Measurements from ENCODE around the gene OCIAD2. TPM values are rescaled to one million over a fixed set of nuclear protein-coding genes. Genes with fewer than 3 reads are reported as not detected.
"Not testable (repeated sequence)": the region's sequence is repeated elsewhere in the genome, so short reads cannot be mapped to it uniquely, and the experiment has no call there.

The OCIAD2 gene
- total RNA-seq, 1 experiment from 2014 or later = 255 TPM

DNA sequence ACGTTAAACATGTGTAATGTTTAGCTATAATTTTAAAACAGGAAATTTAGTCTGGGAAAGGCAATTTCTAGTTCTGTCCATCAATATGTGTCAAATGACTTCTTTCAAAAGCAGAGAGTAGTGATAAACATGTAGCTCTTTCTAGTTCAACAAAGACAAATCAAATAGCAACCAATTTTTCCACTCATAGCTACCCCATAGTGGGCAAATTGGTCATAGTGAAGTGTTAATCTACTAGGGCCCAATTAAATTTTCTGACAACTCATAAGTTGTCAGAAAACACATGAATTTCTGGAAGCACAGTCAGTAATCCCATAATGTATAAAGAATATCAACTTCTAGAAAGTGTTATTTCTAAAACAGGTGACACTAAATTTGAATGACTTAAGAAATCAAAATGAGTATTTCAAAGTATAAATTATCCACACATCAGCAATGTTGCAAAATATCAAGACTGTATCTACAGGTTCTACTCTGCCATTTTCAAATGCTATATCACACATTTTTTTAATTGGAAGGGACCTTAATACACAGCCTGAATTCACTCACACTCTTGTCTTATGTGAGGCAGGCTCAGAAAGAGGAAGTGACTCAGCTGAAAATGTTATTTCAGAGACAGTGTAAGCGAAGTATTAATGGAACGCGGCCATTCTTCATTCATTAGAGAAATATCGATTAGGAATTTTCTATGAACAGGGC lies 7.7 kb downstream of the OCIAD2 start:
- BruUV-seq (replicated peaks) = no TSS peak
- DNase-seq = no peak
- Histone ChIP-seq H3K4me2 (ENCODE audit: low read length) (no peak overlapping the region), H3K27me3 (ENCODE audit: low read length) (no peaks in the 10 kb centered on the region), H3K9me3 (ENCODE audit: low read length) (no peaks in the 10 kb centered on the region), H3K4me1 (ENCODE audit: insufficient read depth, low read length) (0 out of 2 replicates have a peak, but pooled peaks cover 8% of the 10 kb centered on the region), H3K79me2 (ENCODE audit: low read length) (no peaks in the 10 kb centered on the region), H3F3A (ENCODE audit: low read length, unreplicated experiment) (no peaks in the 10 kb centered on the region), H2AFZ (ENCODE audit: low read length) (no peak overlapping the region), H3K36me3 (ENCODE audit: low read depth, low read length) (peaks cover 23% of the 10 kb centered on the region; the same call in 1 of the 2 replicates), H3K27ac (ENCODE audit: low read length) (no peak overlapping the region), H3K9me2 (replicated peaks; ENCODE audit: low read length) (no peaks in the 10 kb centered on the region), H3K4me3 (ENCODE audit: low read length) (no peak overlapping the region), H4K20me1 (ENCODE audit: low read length) (no peaks in the 10 kb centered on the region), H3K9ac (ENCODE audit: low read length) (no peak overlapping the region)
- intact Hi-C loops (cut with micrococcal nuclease) = no loop called here
- CTCF ChIA-PET = no interaction called here
- POLR2A ChIA-PET (ENCODE audit: unreplicated experiment) = no interaction called here
- ATAC-seq = no peak
- no peak for TF ChIP-seq EZH2phosphoT487 (IDR thresholded peaks at IDR 0.05; ENCODE audit: borderline replicate concordance, low read length)
- TF ChIP-seq EZH2 (IDR thresholded peaks at IDR 0.05; ENCODE audit: low read length, unreplicated experiment) = no peak

DNA sequence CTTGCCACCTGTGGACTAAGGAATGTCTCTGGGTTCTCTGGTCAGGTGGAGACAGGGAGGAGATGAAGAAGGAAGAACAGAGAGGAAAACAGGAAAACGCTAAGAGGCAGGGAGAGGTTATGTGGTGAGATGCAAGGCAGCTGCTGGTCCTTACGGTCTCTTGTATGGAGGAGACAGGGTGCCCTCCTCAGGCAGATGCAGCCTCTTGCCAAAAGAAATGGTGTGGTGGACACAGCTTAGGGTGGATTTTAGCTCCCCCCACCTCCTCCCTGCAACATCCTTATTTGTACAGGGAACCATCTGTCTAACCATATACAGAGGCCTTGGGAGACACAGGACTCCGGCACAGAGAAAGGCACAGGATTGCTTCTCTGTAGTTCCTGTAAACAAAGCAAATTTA lies 9.7 kb downstream of the OCIAD2 start:
- ChIA-PET POLR2A (ENCODE audit: unreplicated experiment) (no interaction called here), CTCF (no interaction called here)
- 0 out of 2 replicates have a peak, but pooled peaks cover 8% of the 10 kb centered on the region for H3K4me1 ChIP-seq (ENCODE audit: insufficient read depth, low read length)
- H3K9me2 ChIP-seq (replicated peaks; ENCODE audit: low read length) = no peaks in the 10 kb centered on the region
- peaks cover 27% of the 10 kb centered on the region for H3K36me3 ChIP-seq (ENCODE audit: low read depth, low read length)
- H3K4me3 ChIP-seq (ENCODE audit: low read length) = no peak overlapping the region
- no peak overlapping the region for H3K9ac ChIP-seq (ENCODE audit: low read length)
- H3F3A ChIP-seq (ENCODE audit: low read length, unreplicated experiment) = no peaks in the 10 kb centered on the region
- H2AFZ ChIP-seq (ENCODE audit: low read length) = no peak overlapping the region
- no peaks in the 10 kb centered on the region for H3K79me2 ChIP-seq (ENCODE audit: low read length)
- no peaks in the 10 kb centered on the region for H3K9me3 ChIP-seq (ENCODE audit: low read length)
- H3K27ac ChIP-seq (ENCODE audit: low read length) = no peak overlapping the region
- DNase-seq (no peak), ATAC-seq (no peak)
- no peak overlapping the region for H3K4me2 ChIP-seq (ENCODE audit: low read length)
- H3K27me3 ChIP-seq (ENCODE audit: low read length) = no peaks in the 10 kb centered on the region
- TF ChIP-seq, protein P1, sequence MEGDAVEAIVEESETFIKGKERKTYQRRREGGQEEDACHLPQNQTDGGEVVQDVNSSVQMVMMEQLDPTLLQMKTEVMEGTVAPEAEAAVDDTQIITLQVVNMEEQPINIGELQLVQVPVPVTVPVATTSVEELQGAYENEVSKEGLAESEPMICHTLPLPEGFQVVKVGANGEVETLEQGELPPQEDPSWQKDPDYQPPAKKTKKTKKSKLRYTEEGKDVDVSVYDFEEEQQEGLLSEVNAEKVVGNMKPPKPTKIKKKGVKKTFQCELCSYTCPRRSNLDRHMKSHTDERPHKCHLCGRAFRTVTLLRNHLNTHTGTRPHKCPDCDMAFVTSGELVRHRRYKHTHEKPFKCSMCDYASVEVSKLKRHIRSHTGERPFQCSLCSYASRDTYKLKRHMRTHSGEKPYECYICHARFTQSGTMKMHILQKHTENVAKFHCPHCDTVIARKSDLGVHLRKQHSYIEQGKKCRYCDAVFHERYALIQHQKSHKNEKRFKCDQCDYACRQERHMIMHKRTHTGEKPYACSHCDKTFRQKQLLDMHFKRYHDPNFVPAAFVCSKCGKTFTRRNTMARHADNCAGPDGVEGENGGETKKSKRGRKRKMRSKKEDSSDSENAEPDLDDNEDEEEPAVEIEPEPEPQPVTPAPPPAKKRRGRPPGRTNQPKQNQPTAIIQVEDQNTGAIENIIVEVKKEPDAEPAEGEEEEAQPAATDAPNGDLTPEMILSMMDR (conservative IDR thresholded peaks at IDR 0.05; ENCODE audit: low read depth, low read length) = no peak
- TF ChIP-seq EZH2 (IDR thresholded peaks at IDR 0.05; ENCODE audit: low read length, unreplicated experiment) = no peak
- TF ChIP-seq EZH2phosphoT487 (IDR thresholded peaks at IDR 0.05; ENCODE audit: borderline replicate concordance, low read length) = no peak
- no peaks in the 10 kb centered on the region for H4K20me1 ChIP-seq (ENCODE audit: low read length)
- BruUV-seq (replicated peaks) = no TSS peak
- intact Hi-C loops (cut with micrococcal nuclease) = no loop called here

DNA sequence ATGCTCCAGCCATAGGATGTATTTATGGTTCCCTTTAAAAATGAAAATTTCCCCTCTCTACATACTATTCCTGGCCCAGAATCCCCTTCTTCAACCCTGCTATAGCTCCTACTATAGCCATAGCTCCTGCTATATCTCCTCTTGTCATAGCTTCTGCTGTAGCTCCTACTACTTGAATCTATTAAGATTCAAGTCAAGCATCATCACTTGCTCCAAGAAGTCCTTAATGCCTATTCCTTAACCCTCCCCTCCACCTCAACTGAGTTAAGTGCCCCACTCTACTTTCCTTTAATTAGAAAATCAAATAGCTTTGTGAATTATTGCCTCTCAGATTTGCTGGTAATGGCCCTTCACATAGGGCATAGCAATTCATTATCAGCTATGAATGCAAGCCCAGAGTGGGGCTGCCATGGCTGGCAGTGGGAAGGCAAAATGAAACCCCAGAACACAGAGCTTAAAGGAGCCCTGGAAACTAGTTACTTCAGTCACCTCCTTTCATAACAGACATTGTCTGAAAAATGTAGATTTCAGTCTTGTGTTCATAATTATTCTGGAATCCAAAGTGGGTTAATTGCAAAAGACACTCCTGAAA lies 15.4 kb downstream of the OCIAD2 start:
- Histone ChIP-seq H4K20me1 (ENCODE audit: low read length) (no peaks in the 10 kb centered on the region), H3K9me3 (ENCODE audit: low read length) (no peaks in the 10 kb centered on the region), H3K27me3 (ENCODE audit: low read length) (no peaks in the 10 kb centered on the region), H3K79me2 (ENCODE audit: low read length) (no peaks in the 10 kb centered on the region), H2AFZ (ENCODE audit: low read length) (no peak overlapping the region), H3K9ac (ENCODE audit: low read length) (no peak overlapping the region), H3K9me2 (replicated peaks; ENCODE audit: low read length) (no peaks in the 10 kb centered on the region), H3F3A (ENCODE audit: low read length, unreplicated experiment) (no peaks in the 10 kb centered on the region), H3K27ac (ENCODE audit: low read length) (no peak overlapping the region), H3K4me3 (ENCODE audit: low read length) (no peak overlapping the region), H3K4me1 (ENCODE audit: insufficient read depth, low read length) (no peaks in the 10 kb centered on the region), H3K4me2 (ENCODE audit: low read length) (no peak overlapping the region), H3K36me3 (ENCODE audit: low read depth, low read length) (peaks cover 21% of the 10 kb centered on the region)
- DNase-seq (no peak), ATAC-seq (no peak)
- BruUV-seq (replicated peaks) = no TSS peak
- TF ChIP-seq EZH2phosphoT487 (IDR thresholded peaks at IDR 0.05; ENCODE audit: borderline replicate concordance, low read length) (no peak), EZH2 (IDR thresholded peaks at IDR 0.05; ENCODE audit: low read length, unreplicated experiment) (no peak)
- TF ChIP-seq, protein P1 (conservative IDR thresholded peaks at IDR 0.05; ENCODE audit: low read depth, low read length) = no peak
- ChIA-PET CTCF (no interaction called here), POLR2A (ENCODE audit: unreplicated experiment) (no interaction called here)
- intact Hi-C loops (cut with micrococcal nuclease) = no loop called here

DNA sequence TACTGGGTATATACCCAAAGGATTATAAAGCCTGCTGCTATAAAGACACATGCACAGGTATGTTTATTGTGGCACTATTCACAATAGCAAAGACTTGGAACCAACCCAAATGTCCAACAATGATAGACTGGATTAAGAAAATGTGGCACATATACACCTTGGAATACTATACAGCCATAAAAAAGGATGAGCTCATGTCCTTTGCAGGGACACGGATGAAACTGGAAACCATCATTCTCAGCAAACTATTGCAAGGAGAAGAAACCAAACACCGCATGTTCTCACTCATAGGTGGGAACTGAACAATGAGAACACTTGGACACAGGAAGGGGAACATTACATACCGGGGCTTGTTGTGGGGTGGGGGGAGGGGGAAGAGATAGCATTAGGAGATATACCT lies 16.8 kb downstream of the OCIAD2 start:
- H3K4me2 ChIP-seq (ENCODE audit: low read length); H4K20me1 ChIP-seq (ENCODE audit: low read length); POLR2A ChIA-PET (ENCODE audit: unreplicated experiment); intact Hi-C loops (cut with micrococcal nuclease); BruUV-seq (replicated peaks); DNase-seq; H3K9me2 ChIP-seq (replicated peaks; ENCODE audit: low read length); H3K4me1 ChIP-seq (ENCODE audit: insufficient read depth, low read length); H3K4me3 ChIP-seq (ENCODE audit: low read length); CTCF ChIA-PET; H3K9ac ChIP-seq (ENCODE audit: low read length); H2AFZ ChIP-seq (ENCODE audit: low read length); ATAC-seq; H3F3A ChIP-seq (ENCODE audit: low read length, unreplicated experiment); H3K27me3 ChIP-seq (ENCODE audit: low read length); H3K79me2 ChIP-seq (ENCODE audit: low read length); H3K27ac ChIP-seq (ENCODE audit: low read length); H3K9me3 ChIP-seq (ENCODE audit: low read length): not testable (repeated sequence)
- peaks cover 21% of the 10 kb centered on the region for H3K36me3 ChIP-seq (ENCODE audit: low read depth, low read length)

DNA sequence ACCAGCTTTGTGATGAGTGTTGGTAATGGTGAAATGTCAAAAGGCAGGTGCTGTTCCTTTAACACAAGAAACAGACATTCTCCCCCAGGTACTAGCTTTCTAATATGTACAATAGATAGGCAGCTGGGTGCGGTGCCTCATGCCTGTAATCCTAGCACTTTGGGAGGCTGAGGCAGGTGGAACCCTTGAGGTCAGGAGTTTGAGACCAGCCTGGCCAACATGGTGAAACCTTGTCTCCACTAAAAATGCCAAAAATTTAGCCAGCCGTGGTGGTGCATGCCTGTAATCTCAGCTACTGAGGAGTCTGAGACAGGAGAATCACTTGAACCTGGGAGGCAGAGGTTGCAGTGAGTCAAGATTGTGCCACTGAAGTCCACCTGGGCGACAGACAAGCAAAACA lies 24.9 kb downstream of the OCIAD2 start:
- H3F3A ChIP-seq (ENCODE audit: low read length, unreplicated experiment); BruUV-seq (replicated peaks); H3K9me2 ChIP-seq (replicated peaks; ENCODE audit: low read length); H3K4me2 ChIP-seq (ENCODE audit: low read length); H4K20me1 ChIP-seq (ENCODE audit: low read length); POLR2A ChIA-PET (ENCODE audit: unreplicated experiment); intact Hi-C loops (cut with micrococcal nuclease); H3K4me3 ChIP-seq (ENCODE audit: low read length); H2AFZ ChIP-seq (ENCODE audit: low read length); H3K27me3 ChIP-seq (ENCODE audit: low read length); H3K27ac ChIP-seq (ENCODE audit: low read length); H3K9ac ChIP-seq (ENCODE audit: low read length); H3K9me3 ChIP-seq (ENCODE audit: low read length); DNase-seq; H3K4me1 ChIP-seq (ENCODE audit: insufficient read depth, low read length); CTCF ChIA-PET; H3K36me3 ChIP-seq (ENCODE audit: low read depth, low read length); H3K79me2 ChIP-seq (ENCODE audit: low read length); ATAC-seq: not testable (repeated sequence)
